Measurements from ENCODE around the gene LMBRD1.

GRCh38 chr6:69813508-69813907 is 16.7 kb upstream of the LMBRD1 start:
- TF ChIP-seq CTCF (IDR thresholded peaks at IDR 0.05) (no peak), EP300 (IDR thresholded peaks at IDR 0.05) (no peak), POLR2A (IDR thresholded peaks at IDR 0.05) (no peak)

Data from ovary (tissue), 3 donors.